HepG2 (cell line): ENCODE results near the gene ACACA. TPM values are rescaled to one million over a fixed set of nuclear protein-coding genes. Genes with fewer than 3 reads are reported as not detected.

Experiments used
- ATAC-seq: fragments of 200-7000 bp; cut with Tn5 transposase; 3 replicates; pipeline ENCODE4 v1.9.1; 2020; ENCODE audit warnings: mild to moderate bottlenecking, moderate library complexity
- BruUV-seq: library from RNA; stranded (reverse); fragments of 400-500 nt; replicated peaks from 2 replicates; lab custom pipeline; 2021; lab: Mats Ljungman, UMichigan
- CTCF ChIA-PET: fragments of 300-600 bp; formaldehyde crosslinking; extraction: SDS; loops from one replicate; lab custom pipeline; 2021; ENCODE audit warnings: low total read pairs, inconsistent platforms, low intra/inter-chr PET ratio; lab: Yijun Ruan, JAX
- POLR2A ChIA-PET: fragments of 350-600 bp; sonication (Branson Sonifier 250); formaldehyde crosslinking; loops from one replicate; lab custom pipeline; 2020; ENCODE audit warnings: antibody characterized with exemption, inconsistent platforms; lab: Yijun Ruan, JAX
- DNase-seq: peaks from one replicate; pipeline ENCODE4 v3.0.0-alpha.2; 2015; ENCODE audit warnings: low spot score
- FAIRE-seq: peaks from 3 replicates; lab custom pipeline; 2011; peaks lifted over from hg19 to GRCh38; lab: Jason Lieb, UNC
- H2AFZ ChIP-seq: one replicate; pipeline ENCODE4 v1.6.1; 2011; ENCODE audit warnings: low read length, inconsistent platforms
- H3K27ac ChIP-seq: fragments of 300-600 bp; 3 replicates; pipeline ENCODE4 v1.8.0; 2011; ENCODE audit warnings: mixed run types, mild to moderate bottlenecking, mixed read lengths, low read length, inconsistent platforms; ENCODE audit not compliant: insufficient read depth; ENCODE audit errors: extremely low read length
- H3K27me3 ChIP-seq, 2 experiments: fragments of 200-600 bp in 1 of 2; 2 replicates in 1 of 2; 3 replicates in 1 of 2; pipeline versions ENCODE4 v1.6.0 to v1.8.0; 2011; ENCODE audit warnings: low read length in 2 of 2, mild to moderate bottlenecking in 2 of 2, moderate library complexity in 2 of 2, inconsistent platforms in 1 of 2; ENCODE audit not compliant: insufficient read depth in 2 of 2, control insufficient read depth in 1 of 2
- H3K36me3 ChIP-seq, 2 experiments: fragments of 200-600 bp in 1 of 2; replicated peaks in 1 of 2; 2 replicates in 1 of 2; 3 replicates in 1 of 2; pipeline versions ENCODE4 v1.5.1 to v1.8.0; 2011; ENCODE audit warnings: low read length in 2 of 2, inconsistent platforms in 1 of 2; ENCODE audit not compliant: insufficient read depth in 2 of 2, control insufficient read depth in 1 of 2
- H3K4me1 ChIP-seq: 2 replicates; pipeline ENCODE4 v1.5.1; 2012; ENCODE audit warnings: low read length, inconsistent platforms; ENCODE audit not compliant: insufficient read depth
- H3K4me2 ChIP-seq: 2 replicates; pipeline ENCODE4 v1.6.0; 2011; ENCODE audit warnings: low read depth, low read length, inconsistent platforms
- H3K4me3 ChIP-seq, 3 experiments: fragments of 200-600 bp in 1 of 3; sonication (generic), shearing (Covaris generic) in 1 of 3; replicated peaks in 1 of 3; 2 replicates each; pipeline ENCODE4 v1.5.1; 2011 to 2016; ENCODE audit warnings: low read length in 3 of 3, inconsistent platforms in 2 of 3, low read depth in 2 of 3, mild to moderate bottlenecking in 2 of 3, control low read depth in 1 of 3, mixed read lengths in 1 of 3; ENCODE audit not compliant: insufficient read depth in 1 of 3
- H3K79me2 ChIP-seq: one replicate; pipeline ENCODE4 v1.6.1; 2011; ENCODE audit warnings: low read length, inconsistent platforms; ENCODE audit not compliant: insufficient read depth
- H3K9ac ChIP-seq: 2 replicates; pipeline ENCODE4 v1.6.0; 2011; ENCODE audit warnings: mild to moderate bottlenecking, low read depth, low read length, inconsistent platforms; ENCODE audit not compliant: insufficient read depth
- H3K9me3 ChIP-seq: 2 replicates; pipeline ENCODE4 v1.5.1; 2012; ENCODE audit warnings: mild to moderate bottlenecking, low read length
- H4K20me1 ChIP-seq: 2 replicates; pipeline ENCODE4 v1.6.0; 2011; ENCODE audit warnings: inconsistent platforms, mild to moderate bottlenecking, low read length, moderate library complexity; ENCODE audit not compliant: insufficient read depth
- ATF7 ChIP-seq, 2 experiments: fragments of 450-650 bp in 1 of 2; sonication (generic) in 1 of 2; formaldehyde crosslinking in 1 of 2; IDR thresholded peaks; 2 replicates each; pipeline versions ENCODE4 v1.4.0 to v1.6.1; 2016 to 2020; ENCODE audit warnings: antibody characterized with exemption in 1 of 2, mild to moderate bottlenecking in 1 of 2, missing genetic modification reagents in 1 of 2
- ATM ChIP-seq: fragments of 450-650 bp; IDR thresholded peaks from 2 replicates; pipeline ENCODE4 v1.7.1; 2017; ENCODE audit warnings: mild to moderate bottlenecking, borderline replicate concordance
- BRD4 ChIP-seq: sonication (generic); formaldehyde crosslinking; IDR thresholded peaks from 2 replicates; pipeline ENCODE4 v1.4.0; 2020; ENCODE audit warnings: missing genetic modification reagents
- DBP ChIP-seq: sonication (generic); formaldehyde crosslinking; IDR thresholded peaks from 2 replicates; pipeline ENCODE4 v1.4.0; 2020; ENCODE audit warnings: missing genetic modification reagents; ENCODE audit errors: not compliant biosample characterization
- MAFK ChIP-seq, 2 experiments: IDR thresholded peaks in 1 of 2; conservative IDR thresholded peaks in 1 of 2; 2 replicates each; pipeline ENCODE4 v1.6.1; 2011; ENCODE audit warnings: improper control_type of control experiment in 2 of 2, low read length in 2 of 2
- NR3C1 ChIP-seq: sonication (generic); formaldehyde crosslinking; IDR thresholded peaks from 2 replicates; pipeline ENCODE4 v1.4.0; 2020; ENCODE audit warnings: missing genetic modification reagents
- SRSF4 ChIP-seq: fragments of 200-400 bp; formaldehyde crosslinking; IDR thresholded peaks from one replicate; pipeline ENCODE4 v1.6.1; 2018; ENCODE audit warnings: mild to moderate bottlenecking, low read depth, low read length, moderate library complexity; ENCODE audit not compliant: poor library complexity, severe bottlenecking
- ZFP41 ChIP-seq: sonication (generic); formaldehyde crosslinking; IDR thresholded peaks from 2 replicates; pipeline ENCODE4 v1.4.0; 2020; ENCODE audit warnings: mild to moderate bottlenecking, missing genetic modification reagents, borderline replicate concordance
- ZFP91 ChIP-seq: sonication (generic); formaldehyde crosslinking; IDR thresholded peaks from 2 replicates; pipeline ENCODE4 v1.9.0; 2022; ENCODE audit warnings: missing genetic modification reagents, mild to moderate bottlenecking, borderline replicate concordance
- ZNF574 ChIP-seq: sonication (generic); formaldehyde crosslinking; IDR thresholded peaks from 2 replicates; pipeline ENCODE4 v1.4.0; 2020; ENCODE audit warnings: missing genetic modification reagents
- WGBS: methylation state at CpG from one replicate; pipeline ENCODE4 v1.1.6; 2017; ENCODE audit warnings: low lambda C conversion rate; 5-methylcytosine and 5-hydroxymethylcytosine counted together
- in situ Hi-C: cut with HindIII; loops from 2 replicates; pipeline ENCODE4 v1.10.0; 2017; ENCODE audit warnings: low pct_unique_long_range_greater_than_20kb; ENCODE audit not compliant: extremely low pct_ligation_motif_present
- intact Hi-C: fragments of 100-400 bp; cut with micrococcal nuclease; formaldehyde crosslinking; loops from one replicate; pipeline ENCODE4 v1.10.0; 2022; ENCODE audit not compliant: unreplicated experiment
- polyA plus RNA-seq, 8 experiments: library from polyadenylated mRNA; depleted of rRNA in 3 of 8; stranded (reverse) in 7 of 8; unstranded in 1 of 8; fragments of >200 nt; fragmentation: Illumina TruSeq in 4 of 8; extraction: Trizol in 4 of 8; gene quantifications; 2 replicates each; pipeline versions ENCODE4 v1.2.1 to v1.2.3, GENCODE V29; 2011 to 2016; ENCODE audit warnings: low read depth in 4 of 8, missing spikeins in 1 of 8, mixed read lengths in 1 of 8; ENCODE audit not compliant: insufficient read depth in 1 of 8
- total RNA-seq, 5 experiments: library from RNA; depleted of rRNA; stranded (reverse); fragments of >200 nt; fragmentation: Illumina TruSeq; extraction: Trizol; gene quantifications; 2 replicates each; pipeline ENCODE4 v1.2.3, GENCODE V29; 2016; ENCODE audit warnings: low read depth in 1 of 5

The ACACA gene
- total and polyA plus RNA-seq, 2 of the 13 experiments (the other 11 are each of a cell fraction or from before 2014, with no cell fraction given) = 39.2 to 47.2 TPM

GRCh38 chr17:37273409-37274051 is 133.1 kb downstream of the ACACA start:
- WGBS = 99% methylated on average over 3 of the region's 3 CpGs
- ChIA-PET CTCF (no interaction called here), POLR2A (no interaction called here)
- no peak overlapping the region for H3K27ac ChIP-seq
- no TSS peak for BruUV-seq
- H3K27me3 ChIP-seq = no peaks in the 10 kb centered on the region
- no peak overlapping the region for H3K4me3 ChIP-seq
- H2AFZ ChIP-seq = no peak overlapping the region
- in situ Hi-C loops (no loop called here), intact Hi-C loops (no loop called here)
- no peaks in the 10 kb centered on the region for H3K9me3 ChIP-seq
- H3K4me1 ChIP-seq = no peaks in the 10 kb centered on the region
- FAIRE-seq = no peak
- peaks cover 15 to 76% of the 10 kb centered on the region in 2 experiments for H3K36me3 ChIP-seq
- ATAC-seq = no peak
- no peak for DNase-seq
- H4K20me1 ChIP-seq = no peaks in the 10 kb centered on the region
- H3K4me2 ChIP-seq = no peak overlapping the region
- no peak overlapping the region for H3K9ac ChIP-seq
- TF ChIP-seq ATM (no peak), ATF7 (IDR thresholded peaks at IDR 0.05) (no peak), ATF7 (CRISPR knock-in tag; IDR thresholded peaks at IDR 0.05) (no peak), MAFK (conservative IDR thresholded peaks at IDR 0.05 in 1 of 2, IDR thresholded peaks at IDR 0.05 in 1 of 2; ENCODE audit: low read length in 2 of 2) (peak in 1 of 2 experiments; percentile 52; a peak in 1 of 4 replicates), SRSF4 (no peak), BRD4 (CRISPR knock-in tag) (no peak)
- no peaks in the 10 kb centered on the region for H3K79me2 ChIP-seq

GRCh38 chr17:37265446-37266173 is 141.0 kb downstream of the ACACA start:
- H3K27ac ChIP-seq = no peak overlapping the region
- no peaks in the 10 kb centered on the region for H3K4me1 ChIP-seq
- no peak for ATAC-seq
- no peaks in the 10 kb centered on the region for H4K20me1 ChIP-seq
- peaks cover 13 to 77% of the 10 kb centered on the region in 2 experiments for H3K36me3 ChIP-seq
- no peaks in the 10 kb centered on the region for H3K27me3 ChIP-seq
- no peak overlapping the region for H2AFZ ChIP-seq
- H3K9ac ChIP-seq = no peak overlapping the region
- BruUV-seq = no TSS peak
- no peak for DNase-seq
- ChIA-PET POLR2A (no interaction called here), CTCF (no interaction called here)
- 100% methylated on average over 2 of the region's 2 CpGs for WGBS
- H3K4me3 ChIP-seq = no peak overlapping the region
- intact Hi-C loops (no loop called here), in situ Hi-C loops (no loop called here)
- H3K4me2 ChIP-seq = no peak overlapping the region
- H3K79me2 ChIP-seq = no peaks in the 10 kb centered on the region
- no peak for FAIRE-seq
- H3K9me3 ChIP-seq = no peaks in the 10 kb centered on the region
- TF ChIP-seq DBP (CRISPR knock-in tag) = no peak
- TF ChIP-seq ZFP41 = no peak
- no peak for TF ChIP-seq ZNF574 (CRISPR knock-in tag)
- TF ChIP-seq ZFP91 (CRISPR knock-in tag) = no peak
- TF ChIP-seq NR3C1 (CRISPR knock-in tag) = no peak
